Inflammatory macrophage (primary cell): ENCODE results near the gene TTLL11.

ENCODE experiments used
- DNase-seq, 2 donors: peaks; one replicate each; pipeline ENCODE4 v3.0.0-alpha.2; 2020 to 2022

Gene TTLL11

DNA sequence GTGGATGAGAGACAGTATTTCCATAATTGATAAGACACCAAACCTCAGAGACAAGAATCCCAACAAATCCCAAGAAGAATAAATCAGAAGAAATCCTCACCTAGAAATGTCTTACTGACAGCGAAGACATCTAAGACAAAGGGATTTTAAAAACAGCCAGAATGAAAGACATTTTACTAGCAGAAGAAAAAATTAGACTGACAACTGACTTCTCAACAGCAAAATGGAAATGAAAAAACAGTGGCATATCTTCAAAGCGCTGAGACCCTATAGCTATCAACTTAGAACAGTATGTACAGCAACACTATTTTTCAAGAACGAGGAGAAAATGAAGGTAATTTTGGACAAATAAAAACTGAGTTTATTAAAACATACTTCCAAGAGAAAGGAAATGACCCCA, 16.3 kb downstream of the TTLL11 start:
- DNase-seq, result no peak

DNA sequence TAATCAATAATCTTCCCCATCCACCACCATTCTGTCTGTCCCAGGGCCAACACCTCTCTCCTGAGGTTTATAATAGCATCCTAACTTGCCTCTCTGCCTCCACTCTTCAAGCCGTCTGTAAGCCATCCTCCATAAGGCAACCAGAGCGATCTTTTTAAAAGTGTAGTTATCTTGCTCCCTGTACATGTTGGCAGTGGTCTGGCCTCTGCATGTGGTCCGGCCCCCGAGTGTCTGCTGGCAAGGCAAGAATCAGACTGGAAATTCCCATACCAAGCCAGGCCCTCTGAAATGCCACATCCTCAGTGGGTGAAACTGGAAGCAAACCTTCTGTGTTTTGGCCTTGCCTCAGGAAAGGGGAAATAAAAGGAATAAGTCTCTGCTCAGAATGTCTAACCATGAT, 17.0 kb downstream of the TTLL11 start:
- DNase-seq, result no peak

DNA sequence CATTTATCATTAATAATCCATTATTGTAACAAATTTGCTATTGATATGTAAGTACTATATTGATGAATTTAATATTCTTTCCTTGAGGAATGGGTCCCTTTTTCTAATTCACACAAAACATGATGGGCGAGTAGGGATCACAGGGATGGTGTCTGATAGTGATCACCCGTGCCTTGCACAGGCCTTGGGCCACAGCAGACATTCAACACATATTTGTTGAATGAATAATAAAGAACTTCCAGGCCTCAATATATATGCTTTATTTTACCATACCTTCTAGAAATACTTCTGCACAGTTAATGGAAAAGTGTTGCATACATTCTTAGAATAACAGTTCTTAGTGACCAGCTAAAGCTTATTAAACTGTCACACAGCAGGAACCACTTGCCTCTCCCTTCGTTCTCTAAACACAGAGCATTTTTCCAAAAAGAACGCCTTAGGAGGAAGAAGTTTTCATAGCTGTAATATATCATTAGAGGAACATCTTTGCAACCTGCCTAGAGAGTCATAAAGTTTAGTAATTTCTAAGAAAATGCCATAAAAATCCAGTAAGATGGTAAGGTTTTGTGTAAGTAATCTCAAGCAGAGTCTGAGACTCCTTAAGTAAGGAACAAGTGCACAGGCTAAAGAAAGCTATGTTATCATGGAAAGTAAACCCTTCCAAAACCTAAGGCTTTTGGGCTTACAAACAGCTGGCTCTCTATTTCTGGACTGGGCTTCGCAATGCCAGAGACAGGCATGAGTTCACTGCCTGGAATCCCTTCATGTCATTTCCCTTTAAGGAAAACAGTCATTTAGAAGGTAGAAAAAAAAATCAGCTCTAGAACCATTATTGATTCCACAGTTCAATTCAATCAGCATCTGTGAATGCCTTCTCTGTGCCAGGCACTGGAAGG, 17.7 kb downstream of the TTLL11 start:
- DNase-seq, result no peak

DNA sequence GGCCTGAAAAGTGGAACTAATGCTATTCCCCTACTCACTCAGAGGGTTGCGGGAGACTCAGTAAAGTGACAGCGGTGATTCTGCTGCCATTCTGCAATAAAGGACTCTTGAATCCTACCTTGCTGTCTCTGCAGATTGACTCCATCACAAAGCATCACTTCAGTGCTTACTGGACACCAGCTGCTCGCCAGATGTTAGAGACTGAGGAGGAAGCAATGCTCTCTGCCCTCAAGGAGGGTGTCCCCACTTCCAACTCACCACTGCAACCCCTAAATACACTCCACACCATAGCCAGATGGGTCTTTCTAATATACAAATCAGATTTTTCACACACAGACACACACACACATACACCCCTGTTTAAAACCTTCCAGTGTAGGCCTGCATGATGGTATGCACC, 21.4 kb downstream of the TTLL11 start:
- no peak for DNase-seq

DNA sequence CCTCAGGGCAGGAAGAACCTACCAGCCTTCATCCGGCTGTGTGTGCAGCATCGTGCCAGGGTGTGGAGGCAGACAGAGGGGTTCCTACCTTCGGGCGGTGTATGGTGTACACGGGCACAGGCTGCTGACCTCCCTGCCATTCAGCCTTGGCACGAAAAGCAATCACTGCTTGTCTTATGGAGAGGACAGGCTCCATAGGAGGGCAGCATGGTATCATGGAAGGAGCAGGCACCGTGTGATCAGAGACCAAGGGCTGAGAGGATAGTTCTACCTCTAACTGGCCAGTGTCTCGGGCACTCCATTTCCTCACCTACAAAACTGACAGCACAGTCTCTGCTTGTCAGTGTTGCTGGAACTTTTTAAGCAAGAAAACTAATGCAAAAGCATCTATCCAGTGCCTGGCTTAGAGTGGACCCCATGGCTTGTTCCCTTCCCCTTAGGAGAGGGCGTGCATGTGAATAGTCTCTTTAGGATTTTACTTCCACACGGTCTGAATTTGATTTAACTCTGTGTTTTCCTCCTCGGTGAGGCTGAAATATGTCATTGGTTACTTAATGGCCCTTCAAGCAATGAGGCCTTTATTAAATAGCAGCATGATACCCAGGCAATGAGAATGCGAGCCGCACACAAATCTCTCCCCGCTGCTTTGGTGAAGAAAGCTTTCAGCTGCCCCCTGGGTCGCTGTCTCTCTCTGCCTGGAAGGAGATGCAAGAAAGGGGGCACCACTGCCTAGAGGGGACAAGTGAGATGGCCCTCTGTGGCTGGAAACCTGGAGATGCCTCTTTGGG, 22.2 kb downstream of the TTLL11 start:
- no peak for DNase-seq

DNA sequence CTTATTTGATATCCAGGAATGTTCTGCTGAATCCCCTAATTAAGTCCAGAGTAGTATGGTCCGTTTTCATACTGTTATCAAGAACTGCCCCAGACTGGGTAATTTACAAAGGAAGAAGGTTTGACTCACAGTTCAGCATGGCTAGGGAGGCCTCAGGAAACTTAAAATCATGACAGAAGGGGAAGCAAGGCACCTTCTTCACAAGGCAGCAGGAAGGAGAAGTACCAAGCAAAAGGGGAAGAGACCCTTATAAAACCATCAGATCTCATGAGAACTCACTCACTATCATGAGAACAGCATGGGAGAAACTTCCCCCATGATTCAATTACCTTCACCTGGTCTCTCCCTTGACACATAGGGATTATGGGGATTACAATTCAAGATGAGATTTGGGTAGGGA, 26.4 kb downstream of the TTLL11 start:
- peak; percentile 24 to 41 for DNase-seq

DNA sequence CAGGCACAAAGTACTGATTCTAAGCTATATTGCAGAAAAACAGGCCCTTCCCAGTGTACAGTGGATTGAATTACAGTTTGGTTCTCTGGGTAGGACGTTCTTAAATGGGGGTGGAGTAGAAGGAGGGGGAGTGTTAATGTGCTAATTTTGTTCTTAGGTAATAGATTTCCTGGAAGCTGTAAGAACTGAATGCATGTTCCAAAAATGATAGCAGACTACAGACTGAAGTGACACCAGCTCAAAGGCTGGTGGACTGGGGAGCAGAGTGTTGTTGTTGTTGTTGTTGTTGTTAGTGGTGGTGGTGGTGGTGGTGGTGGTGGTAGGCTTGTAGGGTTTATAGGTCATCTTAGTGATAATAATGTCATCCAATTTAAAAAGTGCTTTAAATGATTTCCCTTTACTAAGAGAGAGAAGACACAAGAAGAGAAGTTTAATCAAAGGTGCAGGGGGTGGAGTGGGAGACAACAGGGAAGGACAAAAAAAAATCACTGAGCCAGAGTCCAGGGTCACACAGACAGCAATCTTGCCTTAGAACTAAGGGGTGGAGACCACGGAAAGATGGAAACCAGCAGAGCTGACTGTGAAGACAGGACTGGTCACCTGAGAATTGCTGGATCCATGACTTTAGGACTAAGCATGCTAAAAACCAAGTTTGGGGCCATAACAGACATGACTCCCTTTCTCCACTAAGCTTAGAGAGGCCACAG, 27.0 kb downstream of the TTLL11 start:
- no peak for DNase-seq

DNA sequence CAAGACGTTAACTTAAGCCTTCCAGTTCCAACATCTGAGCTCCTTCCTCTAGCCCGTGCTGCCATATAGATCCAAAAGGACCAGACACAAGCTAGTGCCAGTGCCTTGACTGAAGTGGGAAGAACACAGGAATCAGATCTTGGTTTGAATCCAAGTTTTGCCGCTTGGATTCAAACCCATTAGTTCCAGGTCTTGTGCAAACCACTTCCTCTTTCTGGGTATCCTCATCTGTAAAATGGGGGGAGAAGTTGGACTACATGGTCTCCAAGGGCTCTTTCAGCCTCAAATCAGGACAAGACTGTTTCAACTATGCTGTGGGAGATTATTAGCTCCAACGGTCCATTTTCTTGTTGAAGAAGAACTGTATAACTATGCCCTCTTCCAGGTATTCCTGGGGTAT, 32.6 kb downstream of the TTLL11 start:
- DNase-seq, result no peak

DNA sequence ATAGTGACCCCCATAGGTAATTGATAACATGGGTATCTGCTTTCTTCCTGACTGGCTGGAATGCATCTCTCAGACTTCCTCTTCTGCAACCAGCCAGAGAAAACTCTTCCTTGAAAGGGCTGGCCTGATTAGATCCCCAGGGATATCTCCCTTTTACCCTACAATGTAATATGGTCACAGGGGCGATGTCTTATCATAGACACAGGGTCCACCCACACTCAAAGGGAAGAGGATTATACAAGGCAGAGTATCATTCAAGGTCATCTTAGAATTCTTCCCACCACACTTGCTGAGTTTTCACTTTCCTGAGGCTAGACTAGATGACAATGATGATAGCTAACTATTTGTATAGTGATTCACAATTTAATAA, 33.2 kb downstream of the TTLL11 start:
- peak in 1 of 2 donors; percentile 4 for DNase-seq

DNA sequence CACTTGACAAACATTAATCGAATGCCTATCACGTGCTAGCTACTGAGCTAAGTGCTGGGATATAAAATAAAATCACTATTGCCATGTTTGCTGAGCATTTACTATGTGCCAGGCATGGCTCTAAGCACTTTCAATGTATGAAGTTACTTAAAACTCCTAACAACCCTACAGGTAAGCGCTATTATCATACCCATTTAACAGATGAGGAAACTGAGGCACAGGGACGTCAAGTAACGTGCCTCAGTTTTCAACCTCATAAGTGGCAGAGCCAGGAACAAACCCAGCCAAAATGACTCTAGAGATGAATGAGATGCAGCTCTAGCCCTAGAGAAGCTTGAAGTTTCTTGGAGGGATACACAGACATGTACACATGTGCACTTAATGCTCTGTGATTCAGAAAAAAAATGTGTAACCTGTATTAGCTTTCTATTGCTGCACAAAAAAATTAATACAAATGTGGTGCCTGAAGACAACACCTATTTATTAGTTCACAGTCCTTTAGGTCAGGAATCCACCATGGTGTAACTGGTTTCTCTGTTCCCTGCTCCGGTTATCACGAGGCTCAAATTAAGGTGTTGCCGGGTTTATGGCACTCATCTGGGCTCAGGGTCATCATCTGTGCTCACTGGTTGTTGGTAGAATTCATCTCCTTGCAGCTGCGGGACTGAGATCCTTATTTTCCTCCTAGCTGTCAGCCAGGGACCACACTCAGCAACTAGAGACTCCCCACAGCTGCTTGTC, 33.7 kb downstream of the TTLL11 start:
- DNase-seq, result no peak

DNA sequence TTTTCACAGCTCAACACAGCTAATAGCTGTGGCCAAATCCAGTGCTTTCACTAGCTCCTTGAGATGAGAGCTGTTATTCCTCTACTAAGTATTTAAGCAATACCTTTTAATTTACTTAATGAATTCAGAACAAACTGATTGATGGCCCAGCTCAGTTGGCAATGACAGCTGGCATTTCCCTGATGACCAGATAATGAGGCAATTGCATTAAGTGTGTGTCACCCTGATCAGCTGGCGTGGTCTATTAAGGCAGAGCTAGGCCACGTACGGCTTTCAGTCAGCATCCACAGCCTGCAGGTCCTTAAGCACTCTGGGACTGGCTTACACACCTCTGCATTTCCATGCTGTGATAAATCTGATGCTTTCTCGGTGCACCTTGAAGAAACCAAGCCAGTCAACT, 34.4 kb downstream of the TTLL11 start:
- no peak for DNase-seq

DNA sequence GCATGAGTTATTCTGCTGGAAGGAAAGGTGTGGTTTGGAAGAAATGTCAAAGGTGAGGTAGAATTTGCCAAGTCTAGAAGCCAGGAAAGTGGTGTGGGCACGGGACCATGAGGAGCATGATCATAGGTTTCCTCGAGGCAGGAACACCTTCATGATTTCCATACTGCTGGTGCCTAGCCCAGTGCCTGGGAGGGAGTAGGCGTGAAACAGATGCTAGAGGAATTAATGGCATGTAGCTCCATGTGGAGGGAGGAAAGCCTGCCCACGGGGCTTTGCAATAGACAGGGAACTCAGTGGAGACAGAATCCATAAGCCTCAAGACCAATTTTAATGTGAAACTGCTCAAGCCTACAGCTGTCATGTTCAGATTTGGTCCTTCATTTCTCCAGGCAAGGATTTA, 35.1 kb downstream of the TTLL11 start:
- DNase-seq, result no peak

DNA sequence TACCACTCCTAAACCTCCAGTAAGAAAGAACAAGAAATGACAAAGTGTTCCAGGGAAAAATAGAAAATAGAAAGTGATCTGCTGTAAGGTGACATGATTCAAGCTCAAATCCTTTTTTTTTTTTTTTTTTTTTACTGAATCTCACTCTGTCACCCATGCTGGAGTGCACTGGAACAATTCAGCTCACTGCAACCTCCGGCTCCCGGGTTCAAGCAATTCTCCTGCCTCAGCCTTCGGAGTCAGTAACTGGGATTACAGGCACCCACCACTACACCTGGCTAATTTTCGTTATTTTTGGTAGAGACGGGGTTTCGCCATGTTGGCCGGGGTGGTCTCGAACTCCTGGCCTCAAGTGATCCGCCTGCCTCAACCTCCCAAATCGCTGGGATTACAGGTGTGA, 35.9 kb downstream of the TTLL11 start:
- DNase-seq, result no peak

DNA sequence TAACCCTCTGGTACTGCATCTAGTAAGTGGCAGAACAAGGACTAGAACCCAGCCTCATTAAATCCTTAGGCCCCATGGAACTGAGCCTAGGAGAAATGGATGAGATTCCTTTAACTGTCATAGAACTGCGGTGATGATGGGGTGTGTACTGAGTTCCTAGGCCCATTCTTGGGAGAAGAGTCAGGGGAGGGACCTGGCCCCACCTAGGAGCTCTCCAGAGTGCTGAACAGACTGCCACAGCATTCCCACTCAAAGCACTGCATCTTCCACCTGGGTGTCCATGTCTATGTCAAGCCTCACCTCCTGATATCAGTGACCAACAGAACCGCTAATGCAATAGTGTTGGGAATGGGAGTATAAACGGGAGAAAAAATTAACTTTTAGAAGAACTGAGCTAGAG, 36.6 kb downstream of the TTLL11 start:
- DNase-seq, result no peak

DNA sequence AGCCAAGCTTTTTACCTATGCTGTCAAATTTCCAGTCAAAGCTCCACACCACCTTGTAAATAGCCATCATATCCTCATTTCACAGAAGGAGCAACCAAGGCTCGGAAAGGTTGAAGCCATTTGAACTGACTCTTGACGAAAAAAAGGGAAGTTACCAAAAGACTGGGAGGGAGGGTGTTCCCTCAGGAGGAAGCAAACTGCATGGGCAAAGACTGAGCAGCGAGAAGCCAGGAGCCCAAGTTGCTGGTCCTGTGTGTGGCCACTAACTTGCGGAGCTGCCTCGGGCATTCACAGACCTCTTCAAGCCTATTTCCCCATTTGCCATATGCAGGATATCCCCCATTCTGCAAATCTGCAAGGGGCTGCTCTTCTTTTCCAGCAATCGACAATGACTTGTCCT, 37.4 kb downstream of the TTLL11 start:
- DNase-seq, result peak; percentile 42 to 55

DNA sequence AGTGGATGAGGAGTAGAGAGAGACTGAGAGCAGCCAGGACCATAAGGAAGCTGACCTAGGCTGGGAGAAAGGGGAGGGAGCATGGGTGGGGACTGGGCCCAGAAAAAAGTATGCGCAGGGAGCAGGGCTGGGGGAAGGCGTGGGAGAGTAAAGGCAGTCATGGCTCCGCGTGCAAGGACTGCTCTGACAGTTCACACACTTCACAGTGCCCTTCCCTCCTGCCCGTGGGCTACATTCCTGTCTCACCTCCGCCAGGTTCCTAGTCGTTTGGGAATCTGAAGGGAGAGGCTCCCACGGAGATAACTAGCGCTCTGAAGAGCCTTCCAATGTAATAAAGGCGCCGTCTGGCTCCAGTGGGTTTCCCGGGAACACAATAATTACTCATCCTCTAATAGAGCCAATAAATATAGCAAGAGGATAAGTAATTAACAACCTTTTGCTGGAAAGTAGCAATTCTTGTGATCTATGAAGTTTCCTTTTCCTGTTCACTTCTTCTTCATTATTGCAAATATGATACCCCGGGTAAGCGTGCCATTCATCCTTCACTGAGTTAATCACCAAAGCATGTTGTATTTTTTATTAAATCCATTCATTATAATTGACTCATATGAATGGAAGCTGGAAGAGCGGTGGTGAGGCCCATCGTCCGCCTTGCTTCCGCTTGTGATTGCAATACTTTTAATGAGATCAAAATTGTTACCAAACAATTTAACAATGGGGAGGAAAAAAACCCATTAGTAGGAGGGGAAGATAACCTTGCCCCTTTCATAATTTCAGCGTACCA, 39.3 kb downstream of the TTLL11 start:
- DNase-seq, result no peak

DNA sequence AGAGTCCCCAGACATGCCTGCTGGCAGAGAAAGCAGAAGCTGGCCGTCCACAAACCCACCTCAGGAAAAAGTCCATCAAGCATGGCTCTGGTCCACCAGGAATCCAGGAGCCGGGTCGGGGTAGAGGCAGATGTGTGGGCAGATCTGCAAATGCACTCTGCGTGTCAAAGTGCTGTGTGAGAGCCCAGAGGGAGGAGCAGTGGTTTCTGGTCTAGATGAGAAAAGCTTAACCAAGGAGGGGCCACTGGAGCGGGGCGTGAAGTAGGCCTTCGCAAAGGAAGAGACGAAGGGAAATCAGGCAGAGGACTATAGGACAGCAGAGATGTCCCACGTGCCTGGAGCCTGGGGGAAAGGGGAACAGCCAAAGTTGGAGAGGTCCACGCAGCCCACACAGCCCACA, 40.0 kb downstream of the TTLL11 start:
- DNase-seq, result no peak

DNA sequence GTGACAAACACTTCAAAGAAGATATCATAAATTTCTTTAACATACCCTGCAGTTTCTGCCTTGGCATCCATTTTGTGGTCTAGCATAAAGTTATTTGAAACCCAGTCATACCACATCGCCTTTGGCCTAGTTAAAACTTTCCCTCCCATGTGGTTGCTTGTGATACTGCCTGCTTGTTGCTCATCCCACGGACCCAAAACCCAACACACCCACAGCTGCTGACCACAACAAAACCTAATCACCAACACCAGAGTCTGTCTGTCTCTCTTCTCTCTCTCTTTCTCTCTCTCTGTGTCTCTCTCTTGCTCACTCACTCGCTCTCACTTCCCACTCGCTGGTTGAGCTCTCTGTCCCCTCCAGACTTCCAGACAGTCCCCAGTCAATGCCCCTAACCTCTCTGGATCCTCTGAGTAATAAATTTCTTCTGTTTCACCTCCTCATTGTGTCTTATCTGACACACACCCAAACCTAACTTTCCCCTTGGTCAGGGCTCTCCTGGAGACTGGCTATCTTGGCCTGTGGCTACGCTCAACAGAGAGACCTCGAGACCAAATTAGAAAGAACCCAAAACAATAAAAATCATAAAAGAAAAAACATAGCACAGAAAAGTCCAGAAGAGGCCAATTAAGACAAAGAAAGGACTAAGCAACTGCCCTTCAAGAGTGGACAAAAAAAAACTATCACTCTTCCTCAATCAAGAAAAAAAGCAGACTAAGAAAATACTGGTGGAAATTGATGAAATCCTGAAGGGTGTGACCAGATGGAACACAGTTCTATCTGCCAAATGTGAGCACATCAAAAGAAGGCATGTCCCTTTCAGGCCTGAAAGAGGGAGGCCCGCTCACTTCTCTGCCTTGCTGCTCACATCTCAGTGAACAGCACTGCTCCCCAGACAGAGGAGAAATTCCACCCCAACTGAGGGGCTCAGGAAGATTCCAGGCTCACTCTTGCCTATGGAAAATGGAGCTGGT, 41.5 kb downstream of the TTLL11 start:
- DNase-seq, result peak in 1 of 2 donors; percentile 47

DNA sequence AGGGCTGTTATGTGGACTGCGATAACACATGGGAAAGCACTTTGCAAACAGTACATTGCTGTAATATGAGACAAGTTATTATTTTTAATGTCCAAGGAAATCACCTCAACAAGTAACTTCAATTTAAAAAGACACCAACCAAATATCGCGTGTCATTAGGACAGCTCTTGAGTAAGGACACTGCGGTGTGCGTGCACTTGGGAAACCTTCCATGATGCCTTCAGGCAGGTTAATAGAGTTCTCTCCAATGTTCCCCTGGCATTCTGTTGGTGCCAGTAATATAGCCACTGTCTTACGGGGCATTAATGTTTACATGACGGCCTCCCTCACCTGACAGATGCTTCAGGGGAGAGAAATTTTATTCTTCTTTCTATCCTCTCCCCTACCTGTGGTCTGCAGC, 42.9 kb downstream of the TTLL11 start:
- no peak for DNase-seq

DNA sequence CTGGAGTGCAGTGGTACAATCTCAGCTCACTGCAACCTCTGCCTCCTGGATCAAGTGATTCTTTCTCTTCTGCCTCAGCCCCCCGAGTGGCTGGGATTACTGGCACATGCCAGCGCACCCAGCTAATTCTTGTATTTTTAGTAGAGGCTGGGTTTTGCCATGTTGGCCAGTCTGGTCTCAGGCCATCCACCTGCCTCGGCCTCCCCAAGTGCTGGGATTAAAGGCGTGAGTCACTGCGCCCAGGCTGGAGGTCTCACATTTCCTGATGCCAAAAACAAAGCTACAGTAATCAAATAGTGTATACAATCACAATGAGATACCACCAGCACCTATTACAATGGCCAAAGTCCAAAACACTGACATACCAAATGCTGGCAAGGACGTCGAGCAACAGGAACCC, 51.1 kb downstream of the TTLL11 start:
- DNase-seq, result no peak
